NCI-H1436 (cell line): ENCODE data around the gene GP1BB.

Experiments used
- DNase-seq: peaks from one replicate; lab custom pipeline; 2025; lab: John Stamatoyannopoulos, UW

The GP1BB gene

GRCh38 chr22:19727310-19728150 lies 4.2 kb downstream of the GP1BB start:
- DNase-seq = no peak

- DNase-seq = no peak
These were observed 4.9 kb downstream of the GP1BB start for GRCh38 chr22:19728271-19728670.

- no peak for DNase-seq
These were observed 5.5 kb downstream of the GP1BB start for GRCh38 chr22:19728836-19729235.

- no peak for DNase-seq
These were observed 6.2 kb downstream of the GP1BB start for GRCh38 chr22:19729507-19729906.

- DNase-seq = no peak
These were observed 6.9 kb downstream of the GP1BB start for GRCh38 chr22:19730198-19730597.

GRCh38 chr22:19730655-19731360 lies 7.5 kb downstream of the GP1BB start:
- DNase-seq = peak; percentile 45

- no peak for DNase-seq
These were observed 8.2 kb downstream of the GP1BB start for GRCh38 chr22:19731361-19732135.

- no peak for DNase-seq
These were observed 9.2 kb downstream of the GP1BB start for GRCh38 chr22:19732403-19733113.

GRCh38 chr22:19733755-19734154 lies 10.4 kb downstream of the GP1BB start:
- DNase-seq = no peak

GRCh38 chr22:19734163-19734562 lies 10.8 kb downstream of the GP1BB start:
- no peak for DNase-seq

- DNase-seq = no peak
These were observed 11.6 kb downstream of the GP1BB start for GRCh38 chr22:19734837-19735382.

GRCh38 chr22:19735665-19736510 lies 12.5 kb downstream of the GP1BB start:
- DNase-seq = no peak

GRCh38 chr22:19737846-19738663 lies 14.7 kb downstream of the GP1BB start:
- DNase-seq = no peak

GRCh38 chr22:19738664-19739447 lies 15.5 kb downstream of the GP1BB start:
- no peak for DNase-seq

- no peak for DNase-seq
These were observed 16.1 kb downstream of the GP1BB start for GRCh38 chr22:19739448-19739895.

GRCh38 chr22:19739911-19740449 lies 16.6 kb downstream of the GP1BB start:
- DNase-seq = no peak

GRCh38 chr22:19740586-19740985 lies 17.2 kb downstream of the GP1BB start:
- no peak for DNase-seq

GRCh38 chr22:19741053-19741452 lies 17.7 kb downstream of the GP1BB start:
- no peak for DNase-seq
